ENCODE measurements around the gene CSRP2. TPM values are rescaled to one million over a fixed set of nuclear protein-coding genes. Genes with fewer than 3 reads are reported as not detected.

The CSRP2 gene
- total and polyA plus RNA-seq, 2 of the 8 experiments (the other 6 are each of a cell fraction or from before 2014, with no cell fraction given) = 149 to 227 TPM

- no peak for TF ChIP-seq SP2 (IDR thresholded peaks at IDR 0.05; ENCODE audit: low read length)
- no peak for TF ChIP-seq CEBPB (IDR thresholded peaks at IDR 0.05; ENCODE audit: low read depth, low read length)
- TF ChIP-seq CTBP2 (IDR thresholded peaks at IDR 0.05; ENCODE audit: borderline replicate concordance, insufficient read depth, insufficient read length, low read length) = no peak
Observed at GRCh38 chr12:76878899-76879709, at the start of gene CSRP2 (continued).

Measured in H1 (cell line).